SK-N-SH (cell line): ENCODE results near the gene PRKD2. TPM values are rescaled to one million over a fixed set of nuclear protein-coding genes. Genes with fewer than 3 reads are reported as not detected.

Experiments
- CTCF ChIA-PET: fragments of 300-600, 350-600 bp; formaldehyde crosslinking; extraction: SDS; loops from one replicate; lab custom pipeline; 2021; lab: Yijun Ruan, JAX
- POLR2A ChIA-PET: fragments of 350-600 bp; sonication (Branson Sonifier 250); formaldehyde crosslinking; extraction: SDS; loops from one replicate; lab custom pipeline; 2020; ENCODE audit warnings: antibody characterized with exemption, inconsistent platforms; lab: Yijun Ruan, JAX
- DNase-seq: peaks from one replicate; pipeline ENCODE4 v3.0.0; 2012
- H2AFZ ChIP-seq: fragments of 200-600 bp; sonication (generic); 2 replicates; pipeline ENCODE4 v1.8.1; 2016; ENCODE audit warnings: antibody characterized with exemption, mild to moderate bottlenecking, low read depth
- H3F3A ChIP-seq: fragments of 200-600 bp; sonication (generic); replicated peaks from 2 replicates; pipeline ENCODE3; 2016; ENCODE audit warnings: antibody characterized with exemption, mild to moderate bottlenecking; ENCODE audit not compliant: insufficient read depth
- H3K27ac ChIP-seq, 2 experiments: fragments of 200-500 bp in 1 of 2; fragments of 200-600 bp in 1 of 2; sonication (Bioruptor generic) in 1 of 2; sonication (generic), shearing (Covaris generic) in 1 of 2; 2 replicates each; pipeline versions ENCODE4 v1.5.1 to v1.6.1; 2014 to 2016; ENCODE audit warnings: low read depth in 2 of 2, inconsistent platforms in 1 of 2, low read length in 1 of 2, mild to moderate bottlenecking in 1 of 2, mixed read lengths in 1 of 2
- H3K27me3 ChIP-seq: fragments of 200-600 bp; sonication (generic), shearing (Covaris generic); 2 replicates; pipeline ENCODE4 v1.6.1; 2016; ENCODE audit warnings: mixed run types; ENCODE audit not compliant: insufficient read depth
- H3K36me3 ChIP-seq, 2 experiments: fragments of 200-500 bp in 1 of 2; fragments of 200-600 bp in 1 of 2; sonication (Bioruptor generic) in 1 of 2; sonication (generic) in 1 of 2; replicated peaks in 1 of 2; 2 replicates each; pipeline versions ENCODE3 to v1.5.1; 2014 to 2016; ENCODE audit warnings: low read length in 1 of 2, mild to moderate bottlenecking in 1 of 2; ENCODE audit not compliant: insufficient read depth in 2 of 2, control insufficient read depth in 1 of 2
- H3K4me1 ChIP-seq, 2 experiments: fragments of 200-500 bp in 1 of 2; fragments of 200-600 bp in 1 of 2; sonication (Bioruptor generic) in 1 of 2; sonication (generic), shearing (Covaris generic) in 1 of 2; 2 replicates each; pipeline versions ENCODE4 v1.5.1 to v1.6.1; 2014 to 2016; ENCODE audit warnings: low read depth in 1 of 2, low read length in 1 of 2, mixed run types in 1 of 2; ENCODE audit not compliant: insufficient read depth in 2 of 2, control insufficient read depth in 1 of 2
- H3K4me2 ChIP-seq: fragments of 200-600 bp; sonication (generic), shearing (Covaris generic); 2 replicates; pipeline ENCODE4 v1.6.1; 2017; ENCODE audit warnings: mixed run types
- H3K4me3 ChIP-seq, 2 experiments: fragments of 200-500 bp in 1 of 2; fragments of 200-600 bp in 1 of 2; sonication (Bioruptor generic) in 1 of 2; sonication (generic), shearing (Covaris generic) in 1 of 2; 2 replicates each; pipeline versions ENCODE4 v1.5.1 to v1.8.1; 2014 to 2016; ENCODE audit warnings: low read depth in 2 of 2, inconsistent platforms in 1 of 2, low read length in 1 of 2, mild to moderate bottlenecking in 1 of 2, mixed read lengths in 1 of 2, moderate library complexity in 1 of 2
- H3K79me2 ChIP-seq: fragments of 200-600 bp; sonication (generic); 2 replicates; pipeline ENCODE4 v1.8.1; 2017; ENCODE audit warnings: mild to moderate bottlenecking; ENCODE audit not compliant: insufficient read depth
- H3K9ac ChIP-seq: fragments of 200-600 bp; sonication (generic); 2 replicates; pipeline ENCODE4 v1.6.1; 2017; ENCODE audit warnings: mixed run types
- H3K9me2 ChIP-seq: fragments of 200-600 bp; sonication (generic); 2 replicates; pipeline ENCODE4 v1.6.1; 2017; ENCODE audit warnings: mixed run types
- H3K9me3 ChIP-seq: fragments of 200-600 bp; sonication (generic); 2 replicates; pipeline ENCODE4 v1.6.1; 2017; ENCODE audit warnings: mixed run types, mild to moderate bottlenecking, moderate library complexity
- H4K20me1 ChIP-seq: fragments of 200-600 bp; sonication (generic); 2 replicates; pipeline ENCODE4 v1.6.1; 2017; ENCODE audit warnings: mild to moderate bottlenecking, mixed run types; ENCODE audit not compliant: insufficient read depth
- CTCF ChIP-seq: fragments of 200-600 bp; sonication (generic); IDR thresholded peaks from 2 replicates; pipeline ENCODE4 v1.6.1; 2017; ENCODE audit warnings: antibody characterized with exemption, mild to moderate bottlenecking, moderate library complexity
- ELF1 ChIP-seq: IDR thresholded peaks from 2 replicates; pipeline ENCODE4 v1.4.0; 2012
- FOXM1 ChIP-seq: IDR thresholded peaks from 2 replicates; pipeline ENCODE4 v1.4.0; 2012; ENCODE audit warnings: low read depth, mild to moderate bottlenecking
- GABPA ChIP-seq: IDR thresholded peaks from 2 replicates; pipeline ENCODE4 v1.4.0; 2012; ENCODE audit warnings: low read depth, mild to moderate bottlenecking
- JUND ChIP-seq: IDR thresholded peaks from 2 replicates; pipeline ENCODE4 v1.4.0; 2012
- MAX ChIP-seq: IDR thresholded peaks from 2 replicates; pipeline ENCODE4 v1.4.0; 2012; ENCODE audit warnings: low read depth
- MXI1 ChIP-seq: IDR thresholded peaks from 2 replicates; pipeline ENCODE4 v1.6.1; 2012; ENCODE audit warnings: mild to moderate bottlenecking, low read depth, low read length, improper control_type of control experiment
- NRF1 ChIP-seq: IDR thresholded peaks from 2 replicates; pipeline ENCODE4 v1.6.1; 2012; ENCODE audit warnings: low read depth, mild to moderate bottlenecking, low read length
- PBX3 ChIP-seq: IDR thresholded peaks from 2 replicates; pipeline ENCODE4; 2012
- RAD21 ChIP-seq: IDR thresholded peaks from 2 replicates; pipeline ENCODE4 v1.6.1; 2012; ENCODE audit warnings: mild to moderate bottlenecking, low read length
- RFX5 ChIP-seq: IDR thresholded peaks from 2 replicates; pipeline ENCODE4 v1.6.1; 2012; ENCODE audit warnings: mild to moderate bottlenecking, improper control_type of control experiment, low read length
- SMC3 ChIP-seq: IDR thresholded peaks from 2 replicates; pipeline ENCODE4 v1.6.1; 2012; ENCODE audit warnings: low read depth, low read length, improper control_type of control experiment
- TCF12 ChIP-seq: IDR thresholded peaks from 2 replicates; pipeline ENCODE4 v1.4.0; 2012
- YY1 ChIP-seq: IDR thresholded peaks from 2 replicates; pipeline ENCODE4 v1.4.0; 2012; ENCODE audit warnings: low read depth, mild to moderate bottlenecking
- WGBS: methylation state at CpG from one replicate; pipeline ENCODE4 v1.1.6; 2017; ENCODE audit warnings: low lambda C conversion rate; 5-methylcytosine and 5-hydroxymethylcytosine counted together
- polyA plus RNA-seq, 3 experiments: library from polyadenylated mRNA; depleted of rRNA; stranded (reverse); fragments of >200 nt; gene quantifications; 2 replicates each; pipeline ENCODE4 v1.2.3, GENCODE V29; 2012

PRKD2 gene
- polyA plus RNA-seq, 1 of the 3 experiments (the other 2 are of a cell fraction): 21.4 TPM

GRCh38 chr19:46648060-46648960 lies 68.6 kb downstream of the PRKD2 start:
- no peaks in the 10 kb centered on the region for H3K9me3 ChIP-seq
- ChIA-PET CTCF (interaction anchor here (2.1 kb wide), 1 partner anchor 35 kb away, joined by 5 read pairs; no protein-coding TSS in a partner anchor), POLR2A (no interaction called here)
- no peak overlapping the region for H3K27ac ChIP-seq
- H3K4me1 ChIP-seq: no peaks in the 10 kb centered on the region
- H3K4me3 ChIP-seq: no peak overlapping the region
- no peaks in the 10 kb centered on the region for H3K79me2 ChIP-seq
- WGBS: 93% methylated on average over 49 of the region's 63 CpGs
- TF ChIP-seq MAX (no peak), SMC3 (no peak), JUND (no peak), PBX3 (no peak), YY1 (no peak), RFX5 (no peak)
- TF ChIP-seq, all 33 proteins: peak for 0
- Histone ChIP-seq H3K4me2 (no peak overlapping the region), H2AFZ (no peak overlapping the region), H3K9ac (no peak overlapping the region), H3K36me3 (peaks cover 5 to 8% of the 10 kb centered on the region in 2 experiments), H3F3A (no peaks in the 10 kb centered on the region), H3K9me2 (no peaks in the 10 kb centered on the region), H4K20me1 (no peaks in the 10 kb centered on the region), H3K27me3 (no peaks in the 10 kb centered on the region)
- no peak for DNase-seq

GRCh38 chr19:46646402-46646801 lies 70.5 kb downstream of the PRKD2 start:
- Histone ChIP-seq H3K4me2 (no peak overlapping the region), H3K4me3 (no peak overlapping the region), H3K79me2 (no peaks in the 10 kb centered on the region), H4K20me1 (no peaks in the 10 kb centered on the region), H3F3A (no peaks in the 10 kb centered on the region), H3K9me2 (no peaks in the 10 kb centered on the region), H2AFZ (no peak overlapping the region), H3K27me3 (no peaks in the 10 kb centered on the region), H3K27ac (no peak overlapping the region), H3K9ac (no peak overlapping the region), H3K4me1 (no peaks in the 10 kb centered on the region), H3K9me3 (no peaks in the 10 kb centered on the region), H3K36me3 (peaks cover 5% of the 10 kb centered on the region in 2 experiments)
- 79% methylated on average over 3 of the region's 3 CpGs for WGBS
- ChIA-PET CTCF (interaction anchor here (0.6 to 3.1 kb wide), 4 partner anchors 13 to 59 kb away, joined by 3 to 17 read pairs (median 4); partner anchors contain the start of gene DACT3), POLR2A (no interaction called here)
- DNase-seq: no peak
- no peak for TF ChIP-seq MXI1
- no peak for TF ChIP-seq PBX3
- TF ChIP-seq FOXM1: no peak
- TF ChIP-seq NRF1: no peak
- TF ChIP-seq RAD21: no peak
- no peak for TF ChIP-seq YY1
- TF ChIP-seq ELF1: no peak
- TF ChIP-seq GABPA: no peak
- no peak for TF ChIP-seq CTCF
- TF ChIP-seq TCF12: no peak
